SK-N-SH (cell line): ENCODE measurements around the gene GULP1.

Experiments
- ELF1 ChIP-seq: IDR thresholded peaks from 2 replicates; pipeline ENCODE4 v1.4.0; 2012
- JUND ChIP-seq: IDR thresholded peaks from 2 replicates; pipeline ENCODE4 v1.4.0; 2012
- TAF1 ChIP-seq: IDR thresholded peaks from 2 replicates; pipeline ENCODE4 v1.6.1; 2012; ENCODE audit warnings: low read depth, mild to moderate bottlenecking, low read length, moderate library complexity, borderline replicate concordance
- TCF12 ChIP-seq: IDR thresholded peaks from 2 replicates; pipeline ENCODE4 v1.4.0; 2012
- TF ChIP-seq, protein P1 (sequence below): IDR thresholded peaks from 2 replicates; pipeline ENCODE4 v1.6.1; 2012; ENCODE audit warnings: mild to moderate bottlenecking, low read depth, low read length, moderate library complexity
- TF ChIP-seq, protein P2 (sequence below): IDR thresholded peaks from 2 replicates; pipeline ENCODE4 v1.4.0; 2012; ENCODE audit warnings: low read depth, borderline replicate concordance
- TF ChIP-seq, protein P3 (sequence below): fragments of 200-600 bp; sonication (generic); IDR thresholded peaks from 2 replicates; pipeline ENCODE4 v1.6.1; 2017; ENCODE audit warnings: antibody characterized with exemption, mild to moderate bottlenecking, moderate library complexity

DNA sequence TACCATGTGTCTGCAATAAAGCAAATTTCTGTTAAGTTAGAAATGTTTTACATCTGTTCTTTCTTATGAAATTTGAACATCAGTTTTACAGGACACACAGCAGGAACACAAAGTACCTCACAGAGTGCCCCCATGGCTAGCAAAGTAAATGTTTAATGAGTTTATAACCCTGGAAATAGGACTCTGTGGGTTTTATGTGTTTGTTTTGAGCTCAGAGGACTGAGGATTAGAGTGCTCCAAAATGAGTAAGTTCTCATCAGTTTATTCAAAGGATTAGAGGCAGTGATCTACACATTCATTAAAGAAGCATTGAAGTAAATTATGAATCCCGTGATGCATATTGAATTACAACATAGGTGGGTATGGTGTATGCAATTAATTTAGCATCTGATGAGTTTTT is 281.8 kb downstream of the GULP1 start:
- TF ChIP-seq, protein P1, sequence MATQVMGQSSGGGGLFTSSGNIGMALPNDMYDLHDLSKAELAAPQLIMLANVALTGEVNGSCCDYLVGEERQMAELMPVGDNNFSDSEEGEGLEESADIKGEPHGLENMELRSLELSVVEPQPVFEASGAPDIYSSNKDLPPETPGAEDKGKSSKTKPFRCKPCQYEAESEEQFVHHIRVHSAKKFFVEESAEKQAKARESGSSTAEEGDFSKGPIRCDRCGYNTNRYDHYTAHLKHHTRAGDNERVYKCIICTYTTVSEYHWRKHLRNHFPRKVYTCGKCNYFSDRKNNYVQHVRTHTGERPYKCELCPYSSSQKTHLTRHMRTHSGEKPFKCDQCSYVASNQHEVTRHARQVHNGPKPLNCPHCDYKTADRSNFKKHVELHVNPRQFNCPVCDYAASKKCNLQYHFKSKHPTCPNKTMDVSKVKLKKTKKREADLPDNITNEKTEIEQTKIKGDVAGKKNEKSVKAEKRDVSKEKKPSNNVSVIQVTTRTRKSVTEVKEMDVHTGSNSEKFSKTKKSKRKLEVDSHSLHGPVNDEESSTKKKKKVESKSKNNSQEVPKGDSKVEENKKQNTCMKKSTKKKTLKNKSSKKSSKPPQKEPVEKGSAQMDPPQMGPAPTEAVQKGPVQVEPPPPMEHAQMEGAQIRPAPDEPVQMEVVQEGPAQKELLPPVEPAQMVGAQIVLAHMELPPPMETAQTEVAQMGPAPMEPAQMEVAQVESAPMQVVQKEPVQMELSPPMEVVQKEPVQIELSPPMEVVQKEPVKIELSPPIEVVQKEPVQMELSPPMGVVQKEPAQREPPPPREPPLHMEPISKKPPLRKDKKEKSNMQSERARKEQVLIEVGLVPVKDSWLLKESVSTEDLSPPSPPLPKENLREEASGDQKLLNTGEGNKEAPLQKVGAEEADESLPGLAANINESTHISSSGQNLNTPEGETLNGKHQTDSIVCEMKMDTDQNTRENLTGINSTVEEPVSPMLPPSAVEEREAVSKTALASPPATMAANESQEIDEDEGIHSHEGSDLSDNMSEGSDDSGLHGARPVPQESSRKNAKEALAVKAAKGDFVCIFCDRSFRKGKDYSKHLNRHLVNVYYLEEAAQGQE, result no peak
- TF ChIP-seq, protein P2, sequence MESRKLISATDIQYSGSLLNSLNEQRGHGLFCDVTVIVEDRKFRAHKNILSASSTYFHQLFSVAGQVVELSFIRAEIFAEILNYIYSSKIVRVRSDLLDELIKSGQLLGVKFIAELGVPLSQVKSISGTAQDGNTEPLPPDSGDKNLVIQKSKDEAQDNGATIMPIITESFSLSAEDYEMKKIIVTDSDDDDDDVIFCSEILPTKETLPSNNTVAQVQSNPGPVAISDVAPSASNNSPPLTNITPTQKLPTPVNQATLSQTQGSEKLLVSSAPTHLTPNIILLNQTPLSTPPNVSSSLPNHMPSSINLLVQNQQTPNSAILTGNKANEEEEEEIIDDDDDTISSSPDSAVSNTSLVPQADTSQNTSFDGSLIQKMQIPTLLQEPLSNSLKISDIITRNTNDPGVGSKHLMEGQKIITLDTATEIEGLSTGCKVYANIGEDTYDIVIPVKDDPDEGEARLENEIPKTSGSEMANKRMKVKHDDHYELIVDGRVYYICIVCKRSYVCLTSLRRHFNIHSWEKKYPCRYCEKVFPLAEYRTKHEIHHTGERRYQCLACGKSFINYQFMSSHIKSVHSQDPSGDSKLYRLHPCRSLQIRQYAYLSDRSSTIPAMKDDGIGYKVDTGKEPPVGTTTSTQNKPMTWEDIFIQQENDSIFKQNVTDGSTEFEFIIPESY, result no peak
- TF ChIP-seq ELF1, result no peak
- TF ChIP-seq, protein P3, sequence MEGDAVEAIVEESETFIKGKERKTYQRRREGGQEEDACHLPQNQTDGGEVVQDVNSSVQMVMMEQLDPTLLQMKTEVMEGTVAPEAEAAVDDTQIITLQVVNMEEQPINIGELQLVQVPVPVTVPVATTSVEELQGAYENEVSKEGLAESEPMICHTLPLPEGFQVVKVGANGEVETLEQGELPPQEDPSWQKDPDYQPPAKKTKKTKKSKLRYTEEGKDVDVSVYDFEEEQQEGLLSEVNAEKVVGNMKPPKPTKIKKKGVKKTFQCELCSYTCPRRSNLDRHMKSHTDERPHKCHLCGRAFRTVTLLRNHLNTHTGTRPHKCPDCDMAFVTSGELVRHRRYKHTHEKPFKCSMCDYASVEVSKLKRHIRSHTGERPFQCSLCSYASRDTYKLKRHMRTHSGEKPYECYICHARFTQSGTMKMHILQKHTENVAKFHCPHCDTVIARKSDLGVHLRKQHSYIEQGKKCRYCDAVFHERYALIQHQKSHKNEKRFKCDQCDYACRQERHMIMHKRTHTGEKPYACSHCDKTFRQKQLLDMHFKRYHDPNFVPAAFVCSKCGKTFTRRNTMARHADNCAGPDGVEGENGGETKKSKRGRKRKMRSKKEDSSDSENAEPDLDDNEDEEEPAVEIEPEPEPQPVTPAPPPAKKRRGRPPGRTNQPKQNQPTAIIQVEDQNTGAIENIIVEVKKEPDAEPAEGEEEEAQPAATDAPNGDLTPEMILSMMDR, result no peak
- TF ChIP-seq TAF1, result no peak
- no peak for TF ChIP-seq TCF12
- no peak for TF ChIP-seq JUND
